Natural killer cell (primary cell): ENCODE data around the gene OXNAD1. TPM values are rescaled to one million over a fixed set of nuclear protein-coding genes. Genes with fewer than 3 reads are reported as not detected.

Source experiments
- ATAC-seq, 3 donors: fragments of 150-1000 bp in 2 of 3; fragments of 200-7000 bp in 1 of 3; cut with Tn5 transposase; 1 replicate in 1 of 3; 2 replicates in 2 of 3; pipeline ENCODE4 v1.10.0; 2021; ENCODE audit warnings: mild to moderate bottlenecking in 2 of 3, moderate library complexity in 2 of 3
- DNase-seq, 2 donors: peaks; one replicate each; pipeline versions ENCODE4 v3.0.0 to v3.0.0-alpha.2; 2013 to 2021; ENCODE audit warnings: mixed read lengths in 1 of 2
- H3K27ac ChIP-seq: one replicate; pipeline ENCODE4 v1.5.1; 2013; ENCODE audit warnings: mild to moderate bottlenecking, low read length
- H3K27me3 ChIP-seq: one replicate; pipeline ENCODE4 v1.6.1; 2013; ENCODE audit warnings: low read length; ENCODE audit not compliant: control insufficient read depth, insufficient read depth
- H3K36me3 ChIP-seq: one replicate; pipeline ENCODE4 v1.6.1; 2013; ENCODE audit warnings: low read length; ENCODE audit not compliant: control insufficient read depth, insufficient read depth
- H3K4me1 ChIP-seq: one replicate; pipeline ENCODE4 v1.6.1; 2013; ENCODE audit warnings: low read length; ENCODE audit not compliant: control insufficient read depth, insufficient read depth
- H3K4me3 ChIP-seq: one replicate; pipeline ENCODE4 v1.5.1; 2013; ENCODE audit warnings: low read length
- H3K9me3 ChIP-seq: one replicate; pipeline ENCODE4 v1.6.1; 2013; ENCODE audit warnings: low read length; ENCODE audit not compliant: control insufficient read depth, insufficient read depth
- H3K27ac Mint-ChIP-seq, 2 donors: one replicate each; pipeline ENCODE4 v1.8.0; 2022; ENCODE audit warnings: mild to moderate bottlenecking in 2 of 2, mixed read lengths in 2 of 2, moderate library complexity in 1 of 2
- H3K27me3 Mint-ChIP-seq, 2 donors: one replicate each; pipeline ENCODE4 v1.8.0; 2022; ENCODE audit warnings: low read depth in 2 of 2, mixed read lengths in 2 of 2
- H3K36me3 Mint-ChIP-seq: one replicate; pipeline ENCODE4 v1.8.0; 2022; ENCODE audit warnings: mixed read lengths
- H3K4me1 Mint-ChIP-seq, 2 donors: one replicate each; pipeline ENCODE4 v1.8.0; 2022; ENCODE audit warnings: mixed read lengths in 2 of 2
- H3K4me3 Mint-ChIP-seq: one replicate; pipeline ENCODE4 v1.8.0; 2022; ENCODE audit warnings: mild to moderate bottlenecking, moderate library complexity, mixed read lengths
- H3K9me3 Mint-ChIP-seq, 2 donors: one replicate each; pipeline ENCODE4 v1.8.0; 2022; ENCODE audit warnings: mixed read lengths in 2 of 2
- WGBS: methylation state at CpG from one replicate; pipeline ENCODE4 v1.1.7; 2013; ENCODE audit warnings: missing lambda C conversion rate; ENCODE audit not compliant: insufficient coverage; 5-methylcytosine and 5-hydroxymethylcytosine counted together
- intact Hi-C: fragments of 100-400 bp; cut with micrococcal nuclease; formaldehyde crosslinking; loops from one replicate; pipeline ENCODE4 v1.14.2; 2022
- total RNA-seq, 4 donors: library from RNA; stranded (reverse); fragments of 120-200 nt in 1 of 4; gene quantifications; one replicate each; pipeline versions ENCODE4 v1.2.3 to v1.2.4, GENCODE V29; 2013 to 2022
- TF ChIP-seq, protein P1 (sequence below): fragments of 200-600 bp; IDR thresholded peaks from one replicate; pipeline ENCODE4 v1.8.0; 2022; ENCODE audit warnings: antibody characterized with exemption

OXNAD1 gene
- total RNA-seq, 3 donors from 2014 or later (not counting 1 experiment from before 2014, with no cell fraction given): 16.7 to 26.1 (median 22.3) TPM

DNA sequence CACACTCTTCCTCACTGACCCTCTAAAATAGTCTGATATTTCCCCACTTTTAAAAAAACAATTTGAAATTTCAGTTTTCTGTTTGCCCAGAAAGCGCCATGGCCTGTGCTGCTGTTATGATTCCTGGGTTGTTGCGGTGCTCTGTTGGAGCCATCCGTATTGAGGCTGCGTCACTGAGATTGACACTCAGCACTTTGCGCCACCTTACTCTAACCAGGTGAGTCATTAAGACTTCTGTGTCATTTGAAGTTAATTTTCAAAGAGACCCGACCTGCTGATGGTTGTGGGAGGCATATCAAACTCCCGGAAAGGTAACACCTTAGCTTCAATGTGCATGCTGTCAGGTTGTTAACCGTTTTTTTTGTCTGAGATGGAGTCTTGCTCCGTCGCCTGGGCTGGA, 5.8 kb downstream of the OXNAD1 start:
- H3K27ac Mint-ChIP-seq: no peak overlapping the region
- no peaks in the 10 kb centered on the region for H3K4me1 ChIP-seq
- peaks cover 7% of the 10 kb centered on the region for H3K36me3 Mint-ChIP-seq
- H3K27ac ChIP-seq: no peak overlapping the region
- no peaks in the 10 kb centered on the region for H3K27me3 ChIP-seq
- H3K36me3 ChIP-seq: peaks cover 17% of the 10 kb centered on the region
- TF ChIP-seq, protein P1, sequence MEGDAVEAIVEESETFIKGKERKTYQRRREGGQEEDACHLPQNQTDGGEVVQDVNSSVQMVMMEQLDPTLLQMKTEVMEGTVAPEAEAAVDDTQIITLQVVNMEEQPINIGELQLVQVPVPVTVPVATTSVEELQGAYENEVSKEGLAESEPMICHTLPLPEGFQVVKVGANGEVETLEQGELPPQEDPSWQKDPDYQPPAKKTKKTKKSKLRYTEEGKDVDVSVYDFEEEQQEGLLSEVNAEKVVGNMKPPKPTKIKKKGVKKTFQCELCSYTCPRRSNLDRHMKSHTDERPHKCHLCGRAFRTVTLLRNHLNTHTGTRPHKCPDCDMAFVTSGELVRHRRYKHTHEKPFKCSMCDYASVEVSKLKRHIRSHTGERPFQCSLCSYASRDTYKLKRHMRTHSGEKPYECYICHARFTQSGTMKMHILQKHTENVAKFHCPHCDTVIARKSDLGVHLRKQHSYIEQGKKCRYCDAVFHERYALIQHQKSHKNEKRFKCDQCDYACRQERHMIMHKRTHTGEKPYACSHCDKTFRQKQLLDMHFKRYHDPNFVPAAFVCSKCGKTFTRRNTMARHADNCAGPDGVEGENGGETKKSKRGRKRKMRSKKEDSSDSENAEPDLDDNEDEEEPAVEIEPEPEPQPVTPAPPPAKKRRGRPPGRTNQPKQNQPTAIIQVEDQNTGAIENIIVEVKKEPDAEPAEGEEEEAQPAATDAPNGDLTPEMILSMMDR: no peak
- DNase-seq: no peak
- no peaks in the 10 kb centered on the region for H3K9me3 ChIP-seq
- no peak overlapping the region for H3K4me3 Mint-ChIP-seq
- H3K4me1 Mint-ChIP-seq: peaks cover 0 to 2% of the 10 kb centered on the region in 2 donors
- H3K4me3 ChIP-seq: no peak overlapping the region
- H3K27me3 Mint-ChIP-seq: no peaks in the 10 kb centered on the region
- 97% methylated on average over 10 of the region's 10 CpGs for WGBS
- ATAC-seq: no peak
- H3K9me3 Mint-ChIP-seq: no peaks in the 10 kb centered on the region
- intact Hi-C loops: no loop called here

DNA sequence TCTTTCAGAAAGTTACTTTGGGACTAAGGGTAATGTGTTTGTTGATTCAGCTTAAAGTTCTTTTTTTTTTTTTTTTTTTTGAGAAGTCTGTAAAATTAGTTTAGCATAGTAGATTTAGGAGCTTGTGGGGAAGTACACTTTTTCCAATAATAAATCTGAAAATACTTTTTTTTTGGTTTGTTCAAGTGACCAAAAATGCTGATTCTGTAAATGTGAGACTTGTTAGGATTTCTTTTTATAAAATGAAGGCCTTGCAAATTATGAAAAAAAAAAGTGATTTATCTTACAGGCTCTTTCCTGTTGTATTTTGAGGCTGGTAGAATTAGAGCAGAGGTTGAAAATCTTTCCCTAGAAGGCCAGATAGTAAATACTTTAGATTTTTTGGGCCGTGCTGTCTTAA, 7.6 kb downstream of the OXNAD1 start:
- no peak for DNase-seq
- no peaks in the 10 kb centered on the region for H3K9me3 ChIP-seq
- H3K4me3 ChIP-seq: no peak overlapping the region
- peaks cover 17% of the 10 kb centered on the region for H3K36me3 ChIP-seq
- no peaks in the 10 kb centered on the region for H3K27me3 Mint-ChIP-seq
- no peaks in the 10 kb centered on the region for H3K4me1 Mint-ChIP-seq
- H3K27ac ChIP-seq: no peak overlapping the region
- TF ChIP-seq, protein P1: no peak
- H3K4me1 ChIP-seq: no peaks in the 10 kb centered on the region
- H3K27ac Mint-ChIP-seq: no peak overlapping the region
- WGBS: 80% methylated on average over 1 of the region's 1 CpG
- no peak for ATAC-seq
- peaks cover 7% of the 10 kb centered on the region for H3K36me3 Mint-ChIP-seq
- intact Hi-C loops: no loop called here
- no peaks in the 10 kb centered on the region for H3K9me3 Mint-ChIP-seq
- no peaks in the 10 kb centered on the region for H3K27me3 ChIP-seq
- H3K4me3 Mint-ChIP-seq: no peak overlapping the region

DNA sequence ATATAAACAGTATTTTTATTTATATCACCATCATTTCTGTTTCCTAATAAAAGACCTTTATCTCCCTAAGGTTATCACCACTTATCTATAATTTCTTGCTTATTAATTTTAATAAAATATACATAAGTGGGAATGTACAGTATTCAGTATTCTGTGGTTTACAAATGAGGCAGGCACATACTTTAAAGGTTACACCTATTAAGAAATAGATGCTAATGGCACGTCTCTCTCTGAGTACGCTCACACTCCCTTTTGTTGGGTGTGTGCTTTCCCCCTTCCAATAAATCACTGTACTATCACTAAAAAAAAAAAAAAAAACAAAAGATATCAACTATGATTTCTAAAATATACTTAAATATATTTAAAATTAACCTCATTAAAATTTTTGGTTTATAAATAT, 8.9 kb downstream of the OXNAD1 start:
- Mint-ChIP-seq H3K27ac (no peak overlapping the region), H3K9me3 (no peaks in the 10 kb centered on the region), H3K4me1 (no peaks in the 10 kb centered on the region), H3K4me3 (no peak overlapping the region), H3K27me3 (no peaks in the 10 kb centered on the region), H3K36me3 (peaks cover 7% of the 10 kb centered on the region)
- ATAC-seq (no peak), DNase-seq (no peak)
- Histone ChIP-seq H3K36me3 (peaks cover 19% of the 10 kb centered on the region), H3K9me3 (no peaks in the 10 kb centered on the region), H3K27me3 (no peaks in the 10 kb centered on the region), H3K27ac (no peak overlapping the region), H3K4me3 (no peak overlapping the region), H3K4me1 (no peaks in the 10 kb centered on the region)
- intact Hi-C loops: no loop called here
- TF ChIP-seq, protein P1: no peak
- 100% methylated on average over 2 of the region's 2 CpGs for WGBS

DNA sequence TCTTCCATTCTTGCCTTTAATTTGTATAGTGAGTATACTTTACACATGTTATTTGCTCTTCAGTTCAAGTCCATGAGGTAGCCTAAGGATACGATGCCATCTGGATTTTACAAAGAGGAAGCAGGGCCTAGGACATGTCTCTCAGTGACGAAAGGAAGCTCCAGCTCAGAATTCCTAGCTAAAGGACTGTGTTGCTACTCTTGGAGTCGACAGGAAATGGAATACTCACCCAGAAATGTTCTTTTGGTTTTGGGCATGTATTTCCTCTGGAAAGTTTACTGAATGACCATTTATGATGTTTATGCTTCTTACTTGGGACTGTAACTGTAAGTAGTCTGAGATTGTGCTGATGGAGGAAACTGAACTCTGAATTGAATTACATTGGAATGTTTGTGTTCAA, 12.5 kb downstream of the OXNAD1 start:
- no peaks in the 10 kb centered on the region for H3K4me1 Mint-ChIP-seq
- no peak for DNase-seq
- Histone ChIP-seq H3K27ac (no peak overlapping the region), H3K9me3 (no peaks in the 10 kb centered on the region), H3K4me1 (no peaks in the 10 kb centered on the region), H3K36me3 (peaks cover 3% of the 10 kb centered on the region), H3K27me3 (no peaks in the 10 kb centered on the region), H3K4me3 (no peak overlapping the region)
- H3K27ac Mint-ChIP-seq: no peak overlapping the region
- H3K27me3 Mint-ChIP-seq: no peaks in the 10 kb centered on the region
- TF ChIP-seq, protein P1: no peak
- H3K4me3 Mint-ChIP-seq: no peak overlapping the region
- WGBS: 93% methylated on average over 3 of the region's 3 CpGs
- no peaks in the 10 kb centered on the region for H3K36me3 Mint-ChIP-seq
- no peak for ATAC-seq
- intact Hi-C loops: no loop called here
- H3K9me3 Mint-ChIP-seq: no peaks in the 10 kb centered on the region
